ENCODE measurements around the gene DDX51. TPM values are rescaled to one million over a fixed set of nuclear protein-coding genes. Genes with fewer than 3 reads are reported as not detected.

Gene DDX51
- 10 to 100 TPM in 3 of 4 donors, 1 to 10 TPM in 1; 9.1 to 12.8 (median 11.3) TPM for total RNA-seq

GRCh38 chr12:132144115-132144809 lies at the start of gene DDX51, which contains the start of gene NOC4L:
Gene DDX51 (minus strand): TSS chr12:132144319. CDS start chr12:132144296, 23 bp downstream.
Gene NOC4L (plus strand): TSS chr12:132144457. CDS start chr12:132144489, 32 bp downstream.
- no peaks in the 10 kb centered on the region for H3K9me3 ChIP-seq
- intact Hi-C loops (cut with DNase I), result loop anchor here (2.0 to 10.0 kb wide), 3 partner anchors 45 to 351 kb away; partner anchors contain the start of gene FBRSL1
- peak within 1 kb of the TSS; percentile 85 to 96 (median 90) for H3K27ac ChIP-seq (replicated peaks in 1 of 4)
- peak within 1 kb of the TSS; percentile 80 to 99 (median 90) for H3K4me3 ChIP-seq
- TF ChIP-seq POLR2A (IDR thresholded peaks at IDR 0.05; ENCODE audit: low read depth), result no peak
- TF ChIP-seq POLR2AphosphoS5 (IDR thresholded peaks at IDR 0.05), result peak; percentile 92 to 99
- peak in 1 of 3 experiments; percentile 43 for TF ChIP-seq CTCF (IDR thresholded peaks at IDR 0.05)
- H3K27me3 ChIP-seq, result no peaks in the 10 kb centered on the region
- H3K36me3 ChIP-seq, result peaks cover 17 to 63% (median 55%) of the 10 kb centered on the region in 4 donors
- peaks cover 23 to 53% (median 32%) of the 10 kb centered on the region in 4 donors for H3K4me1 ChIP-seq
- DNase-seq (ENCODE audit: extremely low spot score), result peak; percentile 99
- WGBS, result 1% methylated on average over 12 of the region's 100 CpGs

GRCh38 chr12:132191715-132192553 lies 47.8 kb upstream of the DDX51 start:
- 91% methylated on average over 24 of the region's 31 CpGs for WGBS
- peaks cover 9 to 25% (median 22%) of the 10 kb centered on the region in 4 donors for H3K4me1 ChIP-seq
- DNase-seq (ENCODE audit: extremely low spot score), result no peak
- H3K27me3 ChIP-seq, result no peaks in the 10 kb centered on the region
- no peak overlapping the region for H3K4me3 ChIP-seq
- TF ChIP-seq EP300 (IDR thresholded peaks at IDR 0.05), result no peak
- no peak for TF ChIP-seq CTCF (IDR thresholded peaks at IDR 0.05)
- TF ChIP-seq POLR2AphosphoS5 (IDR thresholded peaks at IDR 0.05), result no peak
- TF ChIP-seq POLR2A (IDR thresholded peaks at IDR 0.05; ENCODE audit: low read depth), result no peak
- H3K9me3 ChIP-seq, result peaks cover 0 to 24% (median 11%) of the 10 kb centered on the region in 4 donors
- intact Hi-C loops (cut with DNase I), result no loop called here
- H3K36me3 ChIP-seq, result no peaks in the 10 kb centered on the region
- no peak overlapping the region for H3K27ac ChIP-seq (replicated peaks in 1 of 4)

- peaks cover 0 to 33% (median 18%) of the 10 kb centered on the region in 4 donors for H3K9me3 ChIP-seq
- no peaks in the 10 kb centered on the region for H3K27me3 ChIP-seq
- no peak overlapping the region for H3K27ac ChIP-seq (replicated peaks in 1 of 4)
- H3K36me3 ChIP-seq, result no peaks in the 10 kb centered on the region
- H3K4me1 ChIP-seq, result peaks cover 9 to 25% (median 22%) of the 10 kb centered on the region in 4 donors
- no peak for DNase-seq (ENCODE audit: extremely low spot score)
- intact Hi-C loops (cut with DNase I), result no loop called here
- TF ChIP-seq POLR2AphosphoS5 (IDR thresholded peaks at IDR 0.05) (no peak), CTCF (IDR thresholded peaks at IDR 0.05) (no peak), EP300 (IDR thresholded peaks at IDR 0.05) (no peak), POLR2A (IDR thresholded peaks at IDR 0.05; ENCODE audit: low read depth) (no peak)
- H3K4me3 ChIP-seq, result peak overlapping the region in 2 of 4 donors; percentile 57 to 77
- WGBS, result 87% methylated on average over 30 of the region's 30 CpGs
Observed at GRCh38 chr12:132190834-132191500, 46.8 kb upstream of the DDX51 start.

- intact Hi-C loops (cut with DNase I), result no loop called here
- H3K9me3 ChIP-seq, result peaks cover 0 to 41% (median 22%) of the 10 kb centered on the region in 4 donors
- DNase-seq (ENCODE audit: extremely low spot score), result no peak
- no peak for TF ChIP-seq CTCF (IDR thresholded peaks at IDR 0.05)
- no peak for TF ChIP-seq POLR2AphosphoS5 (IDR thresholded peaks at IDR 0.05)
- TF ChIP-seq POLR2A (IDR thresholded peaks at IDR 0.05; ENCODE audit: low read depth), result no peak
- no peak for TF ChIP-seq EP300 (IDR thresholded peaks at IDR 0.05)
- H3K36me3 ChIP-seq, result no peaks in the 10 kb centered on the region
- no peaks in the 10 kb centered on the region for H3K27me3 ChIP-seq
- peaks cover 9 to 25% (median 22%) of the 10 kb centered on the region in 4 donors for H3K4me1 ChIP-seq
- 33% methylated on average over 34 of the region's 59 CpGs for WGBS
- H3K4me3 ChIP-seq, result peak overlapping the region; percentile 57 to 77 (median 66)
- peak overlapping the region; percentile 68 to 82 (median 78) for H3K27ac ChIP-seq (replicated peaks in 1 of 4)
Observed at GRCh38 chr12:132190012-132190755, 46.1 kb upstream of the DDX51 start.

Measured in esophagus muscularis mucosa (tissue), 4 donors.